SK-N-MC (cell line): ENCODE measurements around the gene MOB4.
"Not testable (repeated sequence)": the region's sequence is repeated elsewhere in the genome, so short reads cannot be mapped to it uniquely, and the experiment has no call there.

ENCODE experiments used
- DNase-seq: peaks from one replicate; pipeline ENCODE4 v3.0.0-alpha.2; 2011; ENCODE audit warnings: low read depth, low spot score
- H3K27ac ChIP-seq: fragments of 200-600 bp; sonication (generic); 2 replicates; pipeline ENCODE4 v1.5.1; 2016; ENCODE audit warnings: mixed run types
- H3K36me3 ChIP-seq: fragments of 200-600 bp; sonication (generic); 2 replicates; pipeline ENCODE4 v1.6.1; 2017; ENCODE audit warnings: antibody characterized with exemption, low read length, mixed read lengths; ENCODE audit not compliant: insufficient read depth
- H3K4me3 ChIP-seq: fragments of 200-600 bp; sonication (generic); 2 replicates; pipeline ENCODE4 v1.5.1; 2016
- H3K9ac ChIP-seq: fragments of 200-600 bp; sonication (generic); 2 replicates; pipeline ENCODE4 v1.8.0; 2017; ENCODE audit warnings: mixed run types, mixed read lengths; ENCODE audit not compliant: insufficient read length
- H3K9me3 ChIP-seq: fragments of 200-600 bp; sonication (generic); 2 replicates; pipeline ENCODE4 v1.6.1; 2017; ENCODE audit warnings: low read depth, mild to moderate bottlenecking, antibody characterized with exemption, low read length, moderate library complexity, mixed read lengths
- EZH2 ChIP-seq: fragments of 200-600 bp; sonication (generic); IDR thresholded peaks from one replicate; pipeline ENCODE4 v1.6.1; 2017; ENCODE audit warnings: antibody characterized with exemption
- FOXP2 ChIP-seq: optimal IDR thresholded peaks from 2 replicates; pipeline ENCODE3; 2011; ENCODE audit warnings: mild to moderate bottlenecking, moderate library complexity; ENCODE audit not compliant: insufficient read depth; ENCODE audit errors: extremely low read length, control extremely low read depth
- POLR2AphosphoS5 ChIP-seq: IDR thresholded peaks from 2 replicates; pipeline ENCODE4 v1.6.1; 2012; ENCODE audit warnings: mild to moderate bottlenecking, low read depth, low read length, borderline replicate concordance

The MOB4 gene

DNA sequence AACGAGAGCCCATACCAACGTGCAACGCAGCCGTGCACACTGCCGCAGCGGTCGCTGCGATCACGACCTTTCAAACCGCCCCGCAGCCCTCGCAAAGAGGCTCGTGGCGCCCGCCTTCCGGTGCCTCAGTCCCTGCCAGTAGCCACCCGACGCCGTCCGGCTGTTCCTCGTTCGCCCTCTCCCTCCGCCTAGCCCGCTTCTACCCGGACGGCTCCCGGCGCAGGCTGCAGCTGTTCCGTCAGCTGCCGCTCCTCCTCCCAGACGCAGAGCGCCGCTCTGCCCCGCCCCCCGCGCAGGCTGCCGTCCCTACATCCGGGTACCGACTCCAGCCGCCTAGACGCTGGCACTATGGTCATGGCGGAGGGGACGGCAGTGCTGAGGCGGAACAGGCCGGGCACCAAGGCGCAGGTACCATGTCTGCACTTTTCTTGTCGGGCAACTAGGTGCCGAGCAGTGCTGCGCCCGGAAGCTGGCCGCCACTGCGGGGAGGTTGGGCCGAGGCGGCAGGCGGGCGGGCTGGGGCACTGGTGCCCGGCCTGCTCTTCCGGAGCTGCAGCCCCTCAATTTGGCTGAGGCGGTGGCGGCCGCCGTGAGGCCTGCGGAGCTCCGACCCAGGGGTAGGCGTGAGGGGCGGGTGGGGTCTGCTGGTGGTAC lies at the start of gene MOB4:
MOB4 (plus strand) TSS at position 328 of the 654 bp plus-strand sequence; CDS start at position 349, 21 bp downstream.
- peak; percentile 91 for TF ChIP-seq FOXP2
- TF ChIP-seq POLR2AphosphoS5, result peak; percentile 97
- no peak for TF ChIP-seq EZH2
- DNase-seq, result no peak
- H3K36me3 ChIP-seq, result peaks cover 15% of the 10 kb centered on the region
- no peaks in the 10 kb centered on the region for H3K9me3 ChIP-seq
- peak within 1 kb of the TSS; percentile 80 for H3K4me3 ChIP-seq
- peak within 1 kb of the TSS; percentile 95 for H3K9ac ChIP-seq
- H3K27ac ChIP-seq, result peak within 1 kb of the TSS; percentile 61

DNA sequence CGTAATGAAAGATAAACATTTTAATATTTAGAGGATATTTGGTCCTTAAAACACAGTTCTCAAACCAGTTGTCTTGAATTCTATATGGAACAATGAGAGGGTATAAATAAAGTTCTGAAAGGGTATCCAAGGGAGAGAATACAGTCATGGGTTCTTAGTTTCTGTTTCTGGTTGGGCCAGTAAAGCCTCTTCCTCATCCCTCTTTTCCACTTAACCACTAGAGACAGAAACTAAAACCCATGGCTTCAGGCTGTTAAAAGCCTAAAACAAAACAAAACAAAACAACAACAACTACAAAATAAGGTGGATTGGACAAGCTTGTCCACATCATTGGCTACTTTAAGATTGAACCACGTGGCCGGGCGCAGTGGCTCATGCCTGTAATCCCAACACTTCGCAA lies 43.7 kb upstream of the MOB4 start:
- no peak for DNase-seq
- no peak for TF ChIP-seq FOXP2
- no peak for TF ChIP-seq EZH2
- TF ChIP-seq POLR2AphosphoS5, result no peak
- Histone ChIP-seq H3K27ac (no peak overlapping the region), H3K9me3 (no peaks in the 10 kb centered on the region), H3K4me3 (no peak overlapping the region), H3K36me3 (peaks cover 26% of the 10 kb centered on the region), H3K9ac (no peak overlapping the region)

DNA sequence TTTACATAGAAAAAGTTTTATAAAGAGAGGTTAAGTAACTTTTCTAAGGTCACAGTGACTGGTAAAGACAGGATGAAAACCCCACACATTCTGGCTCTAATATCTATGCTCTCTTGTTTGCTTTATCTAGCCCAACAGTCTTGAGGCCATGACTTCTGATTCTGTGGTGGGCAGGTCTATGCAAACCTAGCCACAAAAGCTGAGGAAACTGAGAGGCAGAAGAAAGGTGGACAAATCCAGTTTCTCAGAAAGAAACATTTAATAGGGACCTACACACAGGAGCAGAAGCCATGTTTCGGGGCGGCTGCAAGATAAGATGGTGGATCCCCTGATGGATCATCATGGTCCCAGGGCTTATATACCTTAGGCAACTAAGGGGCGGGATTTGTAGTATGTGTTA lies 38.1 kb upstream of the MOB4 start:
- TF ChIP-seq EZH2, result no peak
- no peak for TF ChIP-seq POLR2AphosphoS5
- no peak for TF ChIP-seq FOXP2
- H3K36me3 ChIP-seq, result peaks cover 11% of the 10 kb centered on the region
- no peaks in the 10 kb centered on the region for H3K9me3 ChIP-seq

DNA sequence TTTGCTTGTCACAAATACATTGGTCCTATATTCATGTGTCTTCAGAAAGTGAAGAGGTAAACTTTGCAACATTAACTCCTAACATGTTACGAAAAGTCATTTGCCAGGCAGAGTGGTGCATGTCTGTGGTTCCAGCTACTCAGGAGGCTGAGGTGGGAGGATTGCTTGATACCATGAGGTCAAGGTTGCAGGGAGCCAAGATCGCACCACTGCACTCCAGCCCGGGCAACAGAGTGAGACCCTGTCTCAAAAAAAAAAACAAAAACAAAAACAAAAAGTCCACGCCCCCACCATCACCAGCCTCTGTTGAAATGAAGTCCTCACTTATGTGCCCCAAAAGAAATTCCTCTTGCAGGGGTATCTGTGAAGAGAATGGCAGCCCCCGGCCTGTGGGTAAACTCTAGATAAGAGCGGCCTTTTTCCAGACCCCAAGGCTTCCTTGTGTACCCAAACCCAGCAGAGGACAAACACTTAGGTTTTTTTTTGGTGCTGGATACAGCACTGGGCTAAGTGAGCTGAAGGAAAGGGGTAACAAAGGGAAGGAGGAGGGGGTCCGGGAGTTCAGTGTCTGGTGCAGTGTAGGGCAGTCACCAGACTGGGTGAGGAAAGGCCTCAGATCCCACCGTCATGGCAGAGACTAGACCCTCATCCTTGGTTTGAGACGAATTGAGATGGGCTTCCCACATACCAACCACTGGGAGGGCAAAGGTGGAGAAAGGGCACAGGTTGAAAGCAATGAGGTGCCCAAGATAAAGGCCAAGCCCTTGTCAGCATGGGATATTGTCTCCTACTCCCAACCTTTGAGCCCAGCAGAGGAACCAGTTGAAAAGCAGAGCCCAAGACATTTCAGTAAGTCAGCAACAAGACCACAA lies 35.5 kb upstream of the MOB4 start:
- Histone ChIP-seq H3K27ac (no peak overlapping the region), H3K36me3 (peaks cover 10% of the 10 kb centered on the region), H3K9ac (no peak overlapping the region), H3K9me3 (no peaks in the 10 kb centered on the region), H3K4me3 (no peak overlapping the region)
- TF ChIP-seq EZH2 (no peak), POLR2AphosphoS5 (no peak), FOXP2 (no peak)
- DNase-seq, result no peak

More for the DNA sequence above, 38.1 kb upstream of the MOB4 start:
- no peak for DNase-seq
- Histone ChIP-seq H3K27ac (no peak overlapping the region), H3K4me3 (no peak overlapping the region), H3K9ac (no peak overlapping the region)

DNA sequence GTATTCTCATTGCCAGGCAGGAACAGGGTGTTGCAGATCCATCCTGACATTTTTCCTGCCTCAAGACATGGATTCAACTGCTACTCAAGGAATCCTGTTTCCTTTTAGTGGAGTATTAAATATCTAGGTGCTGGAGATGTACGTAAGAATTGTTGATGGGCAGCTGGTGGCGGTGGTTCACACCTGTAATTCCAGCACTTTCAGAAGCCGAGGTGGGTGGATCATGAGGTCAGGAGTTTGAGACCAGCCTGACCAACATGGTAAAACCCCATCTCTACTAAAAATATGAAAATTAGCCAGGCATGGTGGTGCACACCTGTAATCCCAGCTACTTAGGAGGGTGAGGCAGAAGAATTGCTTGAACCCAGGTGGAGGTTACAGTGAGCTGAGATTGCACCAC lies 31.6 kb upstream of the MOB4 start:
- H3K27ac ChIP-seq, H3K9ac ChIP-seq, H3K4me3 ChIP-seq, H3K9me3 ChIP-seq, DNase-seq: not testable (repeated sequence)
- H3K36me3 ChIP-seq, result peaks cover 45% of the 10 kb centered on the region

DNA sequence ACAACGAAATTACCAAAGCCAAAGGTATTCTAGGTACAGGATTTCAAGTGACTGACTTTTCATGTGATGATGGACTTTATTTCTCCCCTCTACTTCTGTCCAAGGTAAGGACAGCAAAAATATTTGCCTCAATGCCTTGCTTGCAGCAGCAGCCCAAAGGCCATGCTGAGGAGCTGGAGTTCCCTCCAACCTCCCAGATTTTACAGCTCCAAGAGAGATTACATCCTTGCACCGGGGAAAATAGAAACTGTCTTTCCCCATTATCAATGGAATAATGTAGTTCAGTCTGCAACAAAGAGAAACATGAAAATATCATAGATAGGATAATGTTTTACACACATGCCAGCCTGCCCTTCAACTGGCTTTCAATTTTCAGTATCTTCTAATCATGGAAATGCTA lies 29.7 kb upstream of the MOB4 start:
- DNase-seq, result no peak
- TF ChIP-seq POLR2AphosphoS5 (no peak), FOXP2 (no peak), EZH2 (no peak)
- no peak overlapping the region for H3K9ac ChIP-seq
- H3K36me3 ChIP-seq, result peaks cover 64% of the 10 kb centered on the region
- no peak overlapping the region for H3K4me3 ChIP-seq
- H3K27ac ChIP-seq, result peak overlapping the region; percentile 62; the same call in 1 of the 2 replicates
- H3K9me3 ChIP-seq, result no peaks in the 10 kb centered on the region

DNA sequence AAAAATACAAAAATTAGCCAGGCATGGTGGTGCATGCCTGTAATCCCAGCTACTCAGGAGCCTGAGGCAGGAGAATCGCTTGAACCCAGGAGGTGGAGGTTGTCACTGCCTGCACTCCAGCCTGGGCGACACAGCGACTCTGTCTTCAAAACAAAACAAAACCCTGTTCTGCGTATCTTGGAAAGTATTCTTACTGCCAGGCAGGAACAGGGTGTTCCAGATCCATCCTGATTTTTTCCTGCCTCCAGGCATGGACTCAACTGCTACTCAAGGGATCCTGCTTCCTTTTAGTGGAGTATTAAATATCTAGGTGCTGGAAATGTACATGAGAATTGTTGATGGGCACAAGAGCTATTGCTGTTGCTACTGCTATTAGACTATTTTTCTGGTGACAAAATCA lies 28.5 kb upstream of the MOB4 start:
- no peak overlapping the region for H3K27ac ChIP-seq
- no peaks in the 10 kb centered on the region for H3K9me3 ChIP-seq
- H3K9ac ChIP-seq, result no peak overlapping the region
- no peak for DNase-seq
- TF ChIP-seq FOXP2, result no peak
- TF ChIP-seq POLR2AphosphoS5, result no peak
- TF ChIP-seq EZH2, result no peak
- H3K4me3 ChIP-seq, result no peak overlapping the region
- H3K36me3 ChIP-seq, result peaks cover 76% of the 10 kb centered on the region

DNA sequence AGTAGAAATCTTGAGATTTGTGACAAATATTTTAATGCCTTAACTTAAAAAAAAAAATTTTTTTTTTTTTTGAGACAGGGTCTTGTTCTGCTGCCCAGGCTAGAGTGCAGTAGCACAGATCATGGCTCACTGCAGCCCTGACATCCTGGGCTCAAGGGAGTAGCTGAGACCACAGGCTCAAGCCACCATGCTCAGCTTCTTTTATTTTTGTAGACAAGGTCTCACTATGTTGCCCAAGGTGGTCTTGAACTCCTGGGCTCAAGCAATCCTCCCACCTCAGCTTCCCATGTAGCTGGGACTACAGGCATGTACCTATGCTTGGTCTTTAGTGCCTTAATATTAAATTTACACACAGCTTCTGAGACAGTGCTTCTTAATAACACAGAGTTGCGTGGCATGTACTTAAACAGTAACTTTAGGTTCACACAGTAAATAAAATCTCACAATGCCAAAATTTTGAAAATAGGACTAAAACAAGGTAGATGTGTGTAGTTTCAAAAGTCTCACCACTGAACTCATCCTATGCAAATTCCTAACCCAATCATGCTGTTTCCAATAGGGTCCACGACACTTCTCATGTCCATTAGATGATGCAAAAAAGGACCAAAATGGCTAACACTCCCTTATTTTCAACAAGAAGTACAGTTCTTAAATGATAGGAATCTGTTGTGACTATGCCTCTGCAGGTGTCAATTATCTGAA lies 20.3 kb upstream of the MOB4 start:
- Histone ChIP-seq H3K4me3 (peak overlapping the region; percentile 93), H3K27ac (peak overlapping the region; percentile 2; the same call in 1 of the 2 replicates), H3K9me3 (no peaks in the 10 kb centered on the region), H3K36me3 (peaks cover 81% of the 10 kb centered on the region), H3K9ac (peak overlapping the region; percentile 91)
- DNase-seq, result no peak
- TF ChIP-seq EZH2 (no peak), POLR2AphosphoS5 (peak; percentile 28; the same call in 1 of the 2 replicates), FOXP2 (no peak)
